Measurements from ENCODE around the gene EDEM2. TPM values are rescaled to one million over a fixed set of nuclear protein-coding genes. Genes with fewer than 3 reads are reported as not detected.

EDEM2 gene
- total RNA-seq, 1 experiment from 2014 or later: 34.7 TPM

- Histone ChIP-seq H3K9me3 (ENCODE audit: control insufficient read depth, insufficient read depth, low read depth, low read length) (no peaks in the 10 kb centered on the region), H3K4me3 (ENCODE audit: low read depth in 2 of 2, low read length in 2 of 2) (no peak overlapping the region), H3K27ac (ENCODE audit: low read length) (no peak overlapping the region), H3K4me1 (ENCODE audit: control insufficient read depth, insufficient read depth, low read length) (0 out of 2 replicates have a peak, but pooled peaks cover under 1% of the 10 kb centered on the region), H3K27me3 (ENCODE audit: control insufficient read depth, insufficient read depth, low read length) (no peaks in the 10 kb centered on the region), H3K36me3 (ENCODE audit: control insufficient read depth, insufficient read depth, low read length) (no peaks in the 10 kb centered on the region)
- intact Hi-C loops (cut with micrococcal nuclease; ENCODE audit: unreplicated experiment): no loop called here
- ChIA-PET POLR2A (no interaction called here), CTCF (no interaction called here)
- no peak for ATAC-seq
- no peak for DNase-seq (ENCODE audit: low read depth, low spot score)
- in situ Hi-C loops (cut with HindIII; ENCODE audit: low pct_unique_long_range_greater_than_20kb, low sequenced_read_pairs): no loop called here
- no TSS peak for BruUV-seq (replicated peaks)
- TF ChIP-seq POLR2AphosphoS5 (IDR thresholded peaks at IDR 0.05; ENCODE audit: low read depth, low read length) (no peak), TCF7L2 (IDR thresholded peaks at IDR 0.05; ENCODE audit: low read depth, low read length) (no peak), REST (IDR thresholded peaks at IDR 0.05; ENCODE audit: insufficient read depth in 1 of 2, low read depth in 2 of 2, low read length in 1 of 2) (no peak), SIN3A (IDR thresholded peaks at IDR 0.05; ENCODE audit: borderline replicate concordance, insufficient read depth, low read depth, low read length) (no peak), CTCF (IDR thresholded peaks at IDR 0.05) (no peak)
These were observed 32.4 kb upstream of the EDEM2 start for GRCh38 chr20:35179292-35180212.

- Histone ChIP-seq H3K4me1 (ENCODE audit: control insufficient read depth, insufficient read depth, low read length) (peaks cover 14% of the 10 kb centered on the region), H3K36me3 (ENCODE audit: control insufficient read depth, insufficient read depth, low read length) (no peaks in the 10 kb centered on the region), H3K27ac (ENCODE audit: low read length) (no peak overlapping the region), H3K9me3 (ENCODE audit: control insufficient read depth, insufficient read depth, low read depth, low read length) (no peaks in the 10 kb centered on the region), H3K27me3 (ENCODE audit: control insufficient read depth, insufficient read depth, low read length) (no peaks in the 10 kb centered on the region), H3K4me3 (ENCODE audit: low read depth in 2 of 2, low read length in 2 of 2) (no peak overlapping the region)
- POLR2A ChIA-PET: no interaction called here
- BruUV-seq (replicated peaks): no TSS peak
- in situ Hi-C loops (cut with HindIII; ENCODE audit: low pct_unique_long_range_greater_than_20kb, low sequenced_read_pairs) (no loop called here), intact Hi-C loops (cut with micrococcal nuclease; ENCODE audit: unreplicated experiment) (no loop called here)
- ATAC-seq (no peak), DNase-seq (ENCODE audit: low read depth, low spot score) (no peak)
- CTCF ChIA-PET: no interaction called here
- TF ChIP-seq TCF7L2 (IDR thresholded peaks at IDR 0.05; ENCODE audit: low read depth, low read length) (no peak), REST (IDR thresholded peaks at IDR 0.05; ENCODE audit: insufficient read depth in 1 of 2, low read depth in 2 of 2, low read length in 1 of 2) (no peak), SIN3A (IDR thresholded peaks at IDR 0.05; ENCODE audit: borderline replicate concordance, insufficient read depth, low read depth, low read length) (no peak), CTCF (IDR thresholded peaks at IDR 0.05) (no peak), POLR2AphosphoS5 (IDR thresholded peaks at IDR 0.05; ENCODE audit: low read depth, low read length) (no peak)
These were observed 29.0 kb upstream of the EDEM2 start for GRCh38 chr20:35176132-35176531.

All from Panc1 (cell line).